Activated gamma-delta T cell treated with anti-CD3 and anti-CD28 coated beads, Interleukin-2, amount 50 U/mL, for 16 hours (primary cell): Measurements from ENCODE around the gene MC1R.
"Not testable (repeated sequence)": the region's sequence is repeated elsewhere in the genome, so short reads cannot be mapped to it uniquely, and the experiment has no call there.

ENCODE experiments used
- DNase-seq: peaks from one replicate; pipeline ENCODE4 v3.0.0-alpha.2; 2020; ENCODE audit warnings: low read depth

Gene MC1R

DNA sequence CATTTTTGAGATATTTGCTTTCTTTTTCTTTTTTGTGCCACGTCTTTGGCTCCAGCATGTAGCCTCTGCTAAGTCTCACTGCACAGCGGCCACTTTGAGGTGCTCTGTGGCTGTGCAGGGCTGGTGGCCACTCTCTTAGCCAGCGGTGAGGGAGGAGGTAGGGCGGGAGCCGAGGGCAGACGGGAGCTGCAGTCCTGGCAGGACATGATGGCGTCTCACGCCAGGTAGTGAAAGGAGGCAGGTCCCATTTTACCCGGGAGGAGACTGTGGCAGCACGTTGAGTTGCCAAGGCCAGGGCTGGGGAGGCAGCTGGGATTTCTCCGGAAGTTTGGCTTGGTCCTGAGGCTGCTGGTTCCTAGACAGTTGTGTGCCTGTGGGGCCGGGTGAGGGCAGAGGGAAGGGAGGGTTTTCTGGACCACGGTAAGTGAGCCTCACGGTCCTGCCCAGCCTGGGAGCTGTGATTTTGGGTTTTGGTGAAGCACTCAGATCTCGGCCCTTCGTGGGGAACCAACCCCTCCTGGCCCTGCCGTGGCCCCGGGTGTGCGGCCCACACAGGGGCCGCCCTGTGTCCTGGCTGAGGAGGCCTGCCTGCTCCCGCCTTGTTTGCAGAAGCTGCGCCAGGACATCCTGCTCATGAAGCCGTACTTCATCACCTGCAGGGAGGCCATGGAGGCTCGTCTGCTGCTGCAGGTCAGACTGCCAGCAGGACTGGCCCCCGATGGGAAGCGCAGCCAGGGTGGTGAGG lies 44.3 kb downstream of the MC1R start:
- no peak for DNase-seq

DNA sequence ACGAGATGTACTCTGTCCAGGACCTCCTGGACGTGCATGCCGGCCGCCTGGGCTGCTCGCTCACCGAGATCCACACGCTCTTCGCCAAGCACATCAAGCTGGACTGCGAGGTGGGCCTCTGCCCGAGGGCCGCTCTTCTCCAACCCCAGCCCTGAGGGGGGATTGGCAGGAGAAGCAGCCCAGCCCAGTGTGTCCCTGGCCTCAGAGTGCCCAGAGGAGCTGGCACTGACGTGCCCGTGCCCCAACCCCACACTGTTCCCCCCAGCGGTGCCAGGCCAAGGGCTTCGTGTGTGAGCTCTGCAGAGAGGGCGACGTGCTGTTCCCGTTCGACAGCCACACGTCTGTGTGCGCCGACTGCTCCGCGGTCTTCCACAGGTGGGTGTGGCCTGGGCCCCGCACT lies 45.5 kb downstream of the MC1R start:
- DNase-seq: no peak

DNA sequence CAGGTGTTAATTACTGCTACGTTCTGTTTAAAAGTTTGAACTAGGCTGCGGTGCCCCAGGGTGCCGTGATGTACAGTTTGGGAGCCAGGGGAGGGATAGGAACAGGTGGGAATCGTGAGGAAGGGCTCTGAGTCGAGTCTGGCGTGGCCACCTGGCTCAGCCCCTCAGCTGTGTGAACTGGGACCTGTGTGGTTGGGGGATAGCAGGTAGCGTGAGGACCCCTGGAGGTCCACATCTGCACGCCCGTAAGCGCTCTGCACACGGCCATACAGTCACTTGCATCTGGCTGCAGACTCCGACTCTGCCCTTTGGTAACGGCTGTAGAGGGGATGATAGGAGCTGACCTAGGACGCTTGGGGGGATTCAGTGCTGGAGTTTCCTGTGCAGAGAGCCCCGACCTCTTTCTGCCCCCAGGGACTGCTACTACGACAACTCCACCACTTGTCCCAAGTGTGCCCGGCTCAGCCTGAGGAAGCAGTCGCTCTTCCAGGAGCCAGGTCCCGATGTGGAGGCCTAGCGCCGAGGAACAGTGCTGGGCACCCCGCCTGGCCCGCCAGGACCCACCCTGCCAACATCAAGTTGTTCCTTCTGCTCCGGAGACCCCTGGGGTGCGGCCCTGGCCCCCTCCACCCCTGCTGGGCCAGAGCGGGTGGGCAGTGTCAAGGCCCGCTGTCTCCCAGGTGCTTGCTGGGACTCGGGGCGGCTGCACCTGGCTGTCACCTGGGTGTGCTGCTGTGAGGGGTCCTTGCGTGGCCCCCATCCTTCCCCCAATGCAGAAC lies 47.0 kb downstream of the MC1R start:
- no peak for DNase-seq

DNA sequence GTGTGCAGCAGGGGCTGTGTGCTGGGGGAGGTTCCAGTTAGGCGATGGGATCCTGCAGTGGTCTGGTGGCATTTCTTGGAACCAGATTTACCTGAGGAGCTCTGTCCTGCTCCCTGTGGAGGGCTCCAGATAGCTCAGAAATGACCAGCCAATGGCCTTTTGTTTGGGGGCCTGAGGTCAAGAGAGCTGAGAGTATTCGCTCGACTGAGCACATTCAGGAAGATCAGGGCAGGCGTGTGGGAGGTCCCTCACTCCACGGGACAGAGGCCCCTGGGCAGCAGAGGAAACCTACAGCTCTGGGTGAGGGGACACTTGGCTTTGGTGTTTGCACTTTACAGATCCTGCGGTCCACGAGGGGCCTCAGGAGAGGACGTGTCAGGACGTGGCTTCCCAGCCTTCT lies 48.1 kb downstream of the MC1R start:
- no peak for DNase-seq

DNA sequence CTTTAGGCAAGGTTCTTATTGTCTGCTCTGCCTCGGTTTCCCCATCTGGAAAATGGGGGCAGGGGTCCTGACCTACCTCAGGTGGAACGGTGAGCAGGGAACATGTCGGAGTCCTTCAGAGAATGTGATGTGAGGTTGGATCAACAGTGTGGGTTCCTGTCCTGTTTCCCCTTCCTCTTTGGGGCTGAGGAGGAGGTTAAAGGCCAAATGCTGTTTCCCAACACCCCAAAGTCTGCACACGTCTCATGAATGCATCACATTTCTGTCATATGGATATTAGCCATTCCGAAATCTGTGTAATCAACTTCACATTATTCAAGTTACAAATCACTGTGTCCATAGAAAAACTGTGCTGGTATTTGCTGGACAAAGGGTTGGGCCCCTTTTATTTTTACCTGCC lies 48.8 kb downstream of the MC1R start:
- not testable (repeated sequence) for DNase-seq

DNA sequence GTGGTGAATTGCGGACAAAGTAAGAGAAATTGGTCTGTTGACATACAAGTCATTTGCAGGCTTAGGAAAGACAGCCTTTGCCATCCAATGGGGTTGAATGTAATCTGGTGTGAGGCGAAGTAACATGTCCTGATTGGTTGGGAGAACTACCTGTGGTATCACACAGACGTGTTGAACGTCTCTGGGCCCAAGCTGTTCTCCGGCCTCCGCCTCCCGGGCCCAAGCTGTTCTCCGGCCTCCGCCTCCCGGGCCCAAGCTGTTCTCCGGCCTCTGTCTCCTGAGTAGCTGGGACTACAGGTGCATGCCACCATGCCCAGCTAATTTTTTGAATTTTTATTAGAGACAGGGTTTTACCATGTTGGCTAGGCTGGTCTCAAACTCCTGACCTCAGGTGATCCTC lies 49.4 kb downstream of the MC1R start:
- not testable (repeated sequence) for DNase-seq

DNA sequence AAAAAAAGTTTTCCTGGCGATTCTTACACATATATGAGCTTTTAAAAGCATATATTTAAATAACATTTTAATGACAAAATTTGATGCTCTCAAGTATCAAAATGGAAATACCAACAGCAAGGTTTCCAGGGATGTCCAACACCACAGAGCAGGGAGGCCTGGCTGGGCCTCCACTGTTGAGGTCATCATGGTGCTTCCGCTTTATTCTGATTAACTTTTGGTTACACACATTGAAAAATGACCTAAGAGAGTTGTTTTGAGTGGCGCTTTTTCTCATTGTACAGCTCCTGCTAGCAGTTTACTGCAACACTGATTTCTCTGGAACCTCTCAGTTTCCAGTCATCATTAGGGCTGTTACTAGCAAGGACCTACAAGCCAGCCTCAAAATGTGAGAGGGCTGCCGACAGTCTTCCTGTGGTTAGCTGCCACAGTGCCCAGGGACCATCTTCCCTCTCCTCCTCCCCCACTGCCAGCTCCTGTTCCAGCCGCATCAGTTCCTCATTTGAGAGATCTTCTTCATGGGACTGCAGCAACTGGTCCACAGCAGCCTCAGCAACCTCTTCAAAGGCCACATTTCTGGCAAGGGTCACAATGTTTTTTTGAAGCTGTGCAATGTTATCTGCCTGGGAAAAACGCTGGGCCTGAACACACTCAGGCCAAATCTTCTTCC lies 51.2 kb downstream of the MC1R start:
- no peak for DNase-seq
